ENCODE data around the gene TSHZ1.

GRCh38 chr18:75241705-75242104 is 31.1 kb downstream of the TSHZ1 start:
- TF ChIP-seq RAD21 (IDR thresholded peaks at IDR 0.05) (no peak), MAX (IDR thresholded peaks at IDR 0.05) (no peak), REST (IDR thresholded peaks at IDR 0.05) (no peak), CTCF (IDR thresholded peaks at IDR 0.05; ENCODE audit: low read depth, low read length, missing input control) (no peak), FOXA1 (IDR thresholded peaks at IDR 0.05) (no peak), YY1 (IDR thresholded peaks at IDR 0.05) (no peak)
